D721Med (cell line): Measurements from ENCODE around the gene FKTN.

Source experiments
- DNase-seq: peaks from one replicate; pipeline ENCODE4 v3.0.0; 2011; ENCODE audit warnings: low spot score; ENCODE audit not compliant: insufficient read length
- FAIRE-seq: peaks from 2 replicates; lab custom pipeline; 2011; peaks lifted over from hg19 to GRCh38; lab: Jason Lieb, UNC
- TF ChIP-seq, protein P1 (sequence below): IDR thresholded peaks from 2 replicates; pipeline ENCODE4 v1.5.1; 2012; ENCODE audit warnings: mild to moderate bottlenecking, control low read depth; ENCODE audit not compliant: insufficient read depth; ENCODE audit errors: missing control alignments

FKTN gene

DNA sequence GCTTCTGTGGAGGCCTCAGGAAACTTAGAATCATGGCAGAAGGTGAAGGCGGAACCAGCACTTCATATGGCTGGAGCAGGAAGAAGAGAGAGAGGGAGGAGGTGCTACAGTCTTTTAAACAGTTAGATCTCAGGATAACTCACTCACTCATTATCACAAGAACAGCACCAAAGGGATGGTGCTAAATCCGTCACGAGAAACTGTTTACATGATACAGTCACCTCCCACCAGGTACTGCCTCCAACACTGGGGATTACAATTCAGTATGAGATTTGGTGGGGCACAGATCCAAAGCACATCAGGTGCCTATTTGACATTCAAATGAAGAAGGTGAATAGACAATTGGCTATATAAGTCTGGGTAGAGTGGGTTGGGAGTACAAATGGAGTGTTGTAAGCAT, 35.2 kb downstream of the FKTN start:
- no peak for DNase-seq
- FAIRE-seq: no peak
- TF ChIP-seq, protein P1, sequence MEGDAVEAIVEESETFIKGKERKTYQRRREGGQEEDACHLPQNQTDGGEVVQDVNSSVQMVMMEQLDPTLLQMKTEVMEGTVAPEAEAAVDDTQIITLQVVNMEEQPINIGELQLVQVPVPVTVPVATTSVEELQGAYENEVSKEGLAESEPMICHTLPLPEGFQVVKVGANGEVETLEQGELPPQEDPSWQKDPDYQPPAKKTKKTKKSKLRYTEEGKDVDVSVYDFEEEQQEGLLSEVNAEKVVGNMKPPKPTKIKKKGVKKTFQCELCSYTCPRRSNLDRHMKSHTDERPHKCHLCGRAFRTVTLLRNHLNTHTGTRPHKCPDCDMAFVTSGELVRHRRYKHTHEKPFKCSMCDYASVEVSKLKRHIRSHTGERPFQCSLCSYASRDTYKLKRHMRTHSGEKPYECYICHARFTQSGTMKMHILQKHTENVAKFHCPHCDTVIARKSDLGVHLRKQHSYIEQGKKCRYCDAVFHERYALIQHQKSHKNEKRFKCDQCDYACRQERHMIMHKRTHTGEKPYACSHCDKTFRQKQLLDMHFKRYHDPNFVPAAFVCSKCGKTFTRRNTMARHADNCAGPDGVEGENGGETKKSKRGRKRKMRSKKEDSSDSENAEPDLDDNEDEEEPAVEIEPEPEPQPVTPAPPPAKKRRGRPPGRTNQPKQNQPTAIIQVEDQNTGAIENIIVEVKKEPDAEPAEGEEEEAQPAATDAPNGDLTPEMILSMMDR: no peak

DNA sequence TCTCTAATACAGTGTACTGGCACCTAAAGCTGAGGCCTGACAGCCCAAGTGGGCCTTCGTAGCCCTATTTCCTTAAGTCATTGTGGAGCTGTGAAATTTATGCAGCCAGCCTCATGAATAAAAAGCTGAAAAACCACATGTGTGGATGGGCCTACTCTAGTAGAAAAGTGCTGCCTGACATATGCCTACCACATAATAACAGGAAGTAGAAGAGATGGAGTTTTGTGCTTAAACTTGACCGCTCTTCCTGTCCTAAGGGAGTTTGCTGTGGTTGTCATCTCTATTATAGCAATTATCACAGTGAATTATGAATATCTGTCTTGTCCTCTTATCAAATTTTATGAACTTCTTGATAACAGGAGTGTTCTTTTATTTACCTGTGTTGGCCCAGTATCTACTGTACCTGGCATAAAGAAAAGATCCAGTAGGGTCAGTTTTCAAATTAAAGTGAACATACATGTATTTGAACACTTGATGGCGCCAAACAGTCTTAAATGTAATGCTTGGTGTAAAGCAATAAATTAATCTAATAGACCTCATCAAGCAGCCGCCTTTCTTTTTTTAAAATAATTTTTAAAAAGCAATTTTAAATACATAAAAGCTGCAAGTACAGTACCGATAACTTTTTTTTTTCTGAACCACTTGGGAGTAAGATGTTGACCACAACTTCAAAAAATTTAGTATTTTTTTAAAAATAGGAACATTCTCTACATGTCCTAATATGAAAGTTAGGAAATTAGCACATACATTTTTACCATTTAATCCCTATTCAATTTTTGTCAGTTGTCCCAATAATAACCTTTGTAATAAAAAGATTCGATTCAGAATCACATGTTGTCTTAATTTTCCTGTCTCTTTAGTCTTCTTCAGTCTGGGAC, 51.0 kb downstream of the FKTN start:
- DNase-seq: no peak
- FAIRE-seq: peak; percentile 69
- TF ChIP-seq, protein P1: peak; percentile 63

DNA sequence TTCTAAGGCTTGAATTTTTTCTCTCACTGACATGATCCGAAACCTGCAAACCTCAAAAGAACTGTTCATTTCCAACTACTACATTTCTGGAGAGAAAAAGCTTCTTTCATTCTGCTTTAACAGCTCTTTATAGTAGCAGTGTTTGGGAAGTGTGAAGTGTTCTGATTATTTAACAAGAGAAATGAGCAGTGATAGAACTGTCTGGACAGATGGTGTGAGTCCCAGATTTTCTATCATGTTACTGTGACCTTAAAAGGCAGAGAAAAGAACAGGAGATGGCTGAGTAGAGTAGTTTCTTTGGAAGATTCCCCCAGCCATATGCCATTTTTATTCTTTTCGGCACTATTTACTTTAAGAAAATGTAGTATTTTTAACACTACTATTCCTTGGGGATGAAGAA, 63.1 kb downstream of the FKTN start:
- FAIRE-seq: no peak
- TF ChIP-seq, protein P1: no peak
- DNase-seq: no peak

DNA sequence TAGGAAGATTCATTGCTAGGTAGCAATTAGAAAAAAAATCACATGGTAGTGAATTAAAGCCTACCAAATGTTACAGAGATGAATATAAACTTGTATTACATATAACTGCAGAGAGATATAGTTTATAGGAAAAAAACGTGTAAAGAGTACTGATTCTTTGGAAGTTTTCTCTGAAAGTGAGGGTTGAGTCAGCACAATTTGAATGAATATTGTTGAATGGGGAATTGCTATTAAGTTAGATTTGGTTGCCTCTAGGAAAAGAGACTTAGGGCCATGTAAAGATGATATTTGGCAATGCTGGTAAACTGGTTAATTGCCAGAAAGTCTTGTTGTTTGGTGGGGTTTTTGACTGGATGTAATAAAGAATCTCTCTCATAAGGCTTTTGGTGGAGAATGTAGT, 67.2 kb downstream of the FKTN start:
- FAIRE-seq (no peak), DNase-seq (no peak)
- TF ChIP-seq, protein P1: no peak

DNA sequence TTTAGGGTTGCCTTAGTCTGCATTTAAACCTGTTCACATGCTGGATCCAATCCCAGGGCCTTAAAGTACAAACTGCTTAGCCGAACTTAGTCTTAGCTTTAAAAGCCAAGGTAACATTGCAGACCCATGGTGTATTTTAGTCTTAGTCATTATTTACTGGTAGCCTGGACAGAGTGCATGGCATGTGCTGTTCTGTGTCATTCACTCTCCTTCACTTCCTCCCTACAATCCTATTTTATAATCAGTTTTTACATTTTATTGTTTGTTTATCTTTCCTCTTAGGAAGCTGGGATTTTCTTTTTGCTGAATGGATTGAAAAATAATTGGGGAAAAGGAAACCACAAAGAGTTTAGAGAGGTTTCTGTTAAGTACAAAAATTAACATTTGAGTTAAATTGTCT, 74.9 kb downstream of the FKTN start:
- TF ChIP-seq, protein P1: no peak
- FAIRE-seq: no peak

DNA sequence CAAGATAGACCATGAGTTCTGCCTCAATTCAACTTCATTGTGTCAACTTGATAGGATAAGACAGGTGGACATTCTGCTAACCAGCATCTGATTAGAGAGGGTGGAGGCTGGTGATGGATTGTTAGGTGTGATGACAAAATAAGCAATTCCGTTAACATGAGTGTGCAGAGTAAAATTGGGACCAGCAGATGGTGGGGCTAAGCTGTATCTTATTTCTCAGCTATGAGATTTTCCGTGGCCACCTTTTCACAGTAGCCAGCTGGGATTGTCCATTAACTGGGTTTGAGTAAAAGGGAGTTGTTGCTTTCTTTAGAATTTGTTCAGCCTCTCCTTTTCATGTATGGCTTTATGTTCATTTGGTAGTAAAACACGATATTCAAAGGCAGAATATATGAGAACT, 75.5 kb downstream of the FKTN start:
- TF ChIP-seq, protein P1: peak; percentile 31
- DNase-seq (no peak), FAIRE-seq (peak; percentile 73)

More for the DNA sequence above, 74.9 kb downstream of the FKTN start:
- DNase-seq: no peak

DNA sequence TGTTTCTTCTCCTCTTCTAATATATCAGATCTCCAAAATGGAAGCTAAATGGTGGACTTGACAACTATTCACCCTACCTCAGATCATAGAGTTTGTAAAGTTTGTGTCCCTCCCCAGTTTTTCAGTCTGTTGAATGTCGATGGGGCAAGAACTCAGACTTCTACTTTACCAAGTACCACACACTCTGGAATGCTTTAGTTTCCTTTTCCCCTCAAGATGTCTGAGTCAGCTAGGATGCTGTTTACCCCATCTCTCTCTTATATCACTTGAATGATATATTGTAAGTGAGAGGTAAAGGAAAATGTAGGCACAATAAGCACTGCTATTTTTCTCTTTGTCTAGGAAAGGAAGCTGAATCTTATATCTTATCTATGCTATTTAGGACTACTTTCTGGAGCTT, 78.4 kb downstream of the FKTN start:
- no peak for DNase-seq
- FAIRE-seq: no peak
- TF ChIP-seq, protein P1: no peak
